Sigmoid colon (tissue), 7 donors: ENCODE measurements around the gene NDUFAF2. TPM values are rescaled to one million over a fixed set of nuclear protein-coding genes. Genes with fewer than 3 reads are reported as not detected.
A peak's percentile ranks its signal among the peaks of the same experiment; 100 is the strongest.

Experiments
- DNase-seq: peaks from one replicate; pipeline ENCODE4 v3.0.0-alpha.2; 2019
- H3K27ac ChIP-seq, 4 donors: fragments of 200-600 bp; sonication (generic); one replicate each; pipeline ENCODE4 v1.5.1; 2016 to 2019; ENCODE audit warnings: mild to moderate bottlenecking in 1 of 4
- H3K27me3 ChIP-seq, 3 donors: fragments of 200-600 bp; sonication (generic); one replicate each; pipeline ENCODE4 v1.5.1; 2019; ENCODE audit warnings: mild to moderate bottlenecking in 1 of 3
- H3K36me3 ChIP-seq, 4 donors: fragments of 200-600 bp; sonication (generic); one replicate each; pipeline ENCODE4 v1.5.1; 2016 to 2019
- H3K4me1 ChIP-seq, 4 donors: fragments of 200-600 bp; sonication (generic); one replicate each; pipeline ENCODE4 v1.5.1; 2017 to 2019
- H3K4me3 ChIP-seq, 4 donors: fragments of 200-600 bp; sonication (generic); one replicate each; pipeline ENCODE4 v1.5.1; 2017 to 2019; ENCODE audit warnings: mild to moderate bottlenecking in 2 of 4, moderate library complexity in 1 of 4
- H3K9me3 ChIP-seq, 4 donors: fragments of 200-600 bp in 3 of 4; sonication (generic) in 3 of 4; one replicate each; pipeline versions ENCODE4 v1.5.1 to v1.6.1; 2013 to 2019
- CTCF ChIP-seq, 4 experiments: fragments of 450-650 bp in 3 of 4; fragments of 200-600 bp in 1 of 4; IDR thresholded peaks; one replicate each; pipeline ENCODE4 v1.5.1; 2016 to 2019; ENCODE audit warnings: antibody characterized with exemption in 4 of 4, mild to moderate bottlenecking in 3 of 4, moderate library complexity in 2 of 4
- EP300 ChIP-seq, 4 donors: sonication (generic); formaldehyde crosslinking; IDR thresholded peaks; one replicate each; pipeline ENCODE4 v1.6.1; 2017; ENCODE audit warnings: antibody characterized with exemption in 4 of 4
- POLR2A ChIP-seq, 2 donors: fragments of 450-650 bp; IDR thresholded peaks; one replicate each; pipeline ENCODE4 v1.6.1; 2016; ENCODE audit warnings: antibody characterized with exemption in 2 of 2, mild to moderate bottlenecking in 2 of 2, moderate library complexity in 2 of 2
- POLR2AphosphoS5 ChIP-seq, 4 donors: sonication (generic); formaldehyde crosslinking; IDR thresholded peaks; one replicate each; pipeline ENCODE4 v1.6.1; 2017; ENCODE audit warnings: antibody characterized with exemption in 4 of 4
- WGBS, 2 donors: extraction: QIAGEN DNeasy Blood & Tissue Kit; methylation state at CpG; one replicate each; pipeline ENCODE4 v1.1.7; 2013; 5-methylcytosine and 5-hydroxymethylcytosine counted together
- intact Hi-C: fragments of 100-400 bp; cut with DNase I; formaldehyde crosslinking; loops from one replicate; pipeline ENCODE4 v1.15.1; 2023
- polyA plus RNA-seq, 3 donors: library from polyadenylated mRNA; stranded (reverse); fragments of 200-250 nt; gene quantifications; one replicate each; pipeline ENCODE4 v1.2.3, GENCODE V29; 2013
- total RNA-seq, 4 donors: library from RNA; depleted of rRNA; stranded (reverse); fragments of >200 nt; gene quantifications; one replicate each; pipeline ENCODE4 v1.1.0, GENCODE V29; 2016
- donor health status: healthy with polysubstance abuse.
- donor health status: Bipolar disorder and iron deficiency.
- donor health status: healthy.

Gene NDUFAF2
- total and polyA plus RNA-seq, 7 donors = 33.5 to 48.6 (median 41.5) TPM

GRCh38 chr5:60948738-60949137 is 3.7 kb downstream of the NDUFAF2 start:
- intact Hi-C loops = loop anchor here (5.0 to 10.0 kb wide), 2 partner anchors 384 to 706 kb away; partner anchors contain the start of gene ZSWIM6
- H3K9me3 ChIP-seq = no peaks in the 10 kb centered on the region
- no peaks in the 10 kb centered on the region for H3K27me3 ChIP-seq
- no peak for DNase-seq
- H3K27ac ChIP-seq = no peak overlapping the region
- no peak overlapping the region for H3K4me3 ChIP-seq
- no peaks in the 10 kb centered on the region for H3K36me3 ChIP-seq
- 91 to 93% methylated on average over 1 of the region's 1 CpG for WGBS, 2 donors
- peaks cover 0 to 22% (median 15%) of the 10 kb centered on the region in 4 donors for H3K4me1 ChIP-seq
- TF ChIP-seq EP300 (IDR thresholded peaks at IDR 0.05) (no peak), POLR2AphosphoS5 (IDR thresholded peaks at IDR 0.05) (no peak), CTCF (IDR thresholded peaks at IDR 0.05) (no peak), POLR2A (IDR thresholded peaks at IDR 0.05) (no peak)

- 96 to 98% methylated on average over 3 of the region's 3 CpGs for WGBS, 2 donors
- H3K27ac ChIP-seq = no peak overlapping the region
- no peaks in the 10 kb centered on the region for H3K9me3 ChIP-seq
- no peaks in the 10 kb centered on the region for H3K27me3 ChIP-seq
- no peaks in the 10 kb centered on the region for H3K4me1 ChIP-seq
- TF ChIP-seq CTCF (IDR thresholded peaks at IDR 0.05) (no peak), POLR2A (IDR thresholded peaks at IDR 0.05) (no peak), POLR2AphosphoS5 (IDR thresholded peaks at IDR 0.05) (no peak), EP300 (IDR thresholded peaks at IDR 0.05) (no peak)
- intact Hi-C loops = loop anchor here (5.0 kb wide), 1 partner anchor 977 kb away; no protein-coding TSS in a partner anchor
- DNase-seq = no peak
- H3K4me3 ChIP-seq = no peak overlapping the region
- no peaks in the 10 kb centered on the region for H3K36me3 ChIP-seq
These were observed 10.2 kb downstream of the NDUFAF2 start for GRCh38 chr5:60955239-60955638.

GRCh38 chr5:60958088-60958487 is 13.1 kb downstream of the NDUFAF2 start:
- H3K4me3 ChIP-seq = no peak overlapping the region
- no peaks in the 10 kb centered on the region for H3K9me3 ChIP-seq
- no peak for TF ChIP-seq POLR2A (IDR thresholded peaks at IDR 0.05)
- no peak for TF ChIP-seq CTCF (IDR thresholded peaks at IDR 0.05)
- no peak for TF ChIP-seq EP300 (IDR thresholded peaks at IDR 0.05)
- no peak for TF ChIP-seq POLR2AphosphoS5 (IDR thresholded peaks at IDR 0.05)
- intact Hi-C loops = loop anchor here (5.0 kb wide), 1 partner anchor 974 kb away; no protein-coding TSS in a partner anchor
- H3K27ac ChIP-seq = no peak overlapping the region
- no peaks in the 10 kb centered on the region for H3K4me1 ChIP-seq
- H3K27me3 ChIP-seq = no peaks in the 10 kb centered on the region
- no peak for DNase-seq
- H3K36me3 ChIP-seq = no peaks in the 10 kb centered on the region

- no peak overlapping the region for H3K4me3 ChIP-seq
- intact Hi-C loops = loop anchor here (5.0 kb wide), 1 partner anchor 974 kb away; no protein-coding TSS in a partner anchor
- TF ChIP-seq EP300 (IDR thresholded peaks at IDR 0.05) = no peak
- TF ChIP-seq POLR2AphosphoS5 (IDR thresholded peaks at IDR 0.05) = no peak
- no peak for TF ChIP-seq POLR2A (IDR thresholded peaks at IDR 0.05)
- TF ChIP-seq CTCF (IDR thresholded peaks at IDR 0.05) = no peak
- H3K4me1 ChIP-seq = no peaks in the 10 kb centered on the region
- DNase-seq = no peak
- H3K36me3 ChIP-seq = no peaks in the 10 kb centered on the region
- no peaks in the 10 kb centered on the region for H3K9me3 ChIP-seq
- H3K27me3 ChIP-seq = no peaks in the 10 kb centered on the region
- no peak overlapping the region for H3K27ac ChIP-seq
- 98 to 99% methylated on average over 2 of the region's 2 CpGs for WGBS, 2 donors
These were observed 13.7 kb downstream of the NDUFAF2 start for GRCh38 chr5:60958712-60959111.

- Histone ChIP-seq H3K27me3 (no peaks in the 10 kb centered on the region), H3K9me3 (no peaks in the 10 kb centered on the region), H3K4me3 (no peak overlapping the region), H3K27ac (no peak overlapping the region), H3K4me1 (no peaks in the 10 kb centered on the region), H3K36me3 (no peaks in the 10 kb centered on the region)
- DNase-seq = no peak
- intact Hi-C loops = loop anchor here (5.0 kb wide), 1 partner anchor 973 kb away; no protein-coding TSS in a partner anchor
- peak in 1 of 4 experiments; percentile 7 for TF ChIP-seq CTCF (IDR thresholded peaks at IDR 0.05)
- no peak for TF ChIP-seq POLR2A (IDR thresholded peaks at IDR 0.05)
These were observed 14.2 kb downstream of the NDUFAF2 start for GRCh38 chr5:60959156-60959555.
